Measurements from ENCODE around the gene SSR1.
"Not testable (repeated sequence)": the region's sequence is repeated elsewhere in the genome, so short reads cannot be mapped to it uniquely, and the experiment has no call there.

Gene SSR1

DNA sequence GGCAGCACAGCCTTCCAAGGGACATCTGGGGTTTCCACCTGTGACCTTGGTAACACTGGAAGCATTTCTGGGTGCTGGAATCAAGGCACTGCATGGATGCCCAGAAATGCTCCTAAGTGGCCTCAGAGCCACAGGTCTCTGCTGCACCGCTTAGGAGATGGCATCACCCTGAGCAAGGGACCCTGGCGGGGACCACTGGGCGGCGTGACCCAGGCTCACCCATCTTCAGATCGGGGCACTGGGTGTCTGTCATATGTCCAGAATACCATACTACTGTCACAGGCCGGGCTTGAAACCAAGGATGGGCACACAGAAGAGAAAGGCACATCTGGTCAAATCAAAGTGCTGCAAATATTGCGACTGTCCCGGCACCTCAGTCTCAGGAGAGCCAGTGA, 45.9 kb downstream of the SSR1 start:
- Histone ChIP-seq H3K79me2 (ENCODE audit: low read length) (no peaks in the 10 kb centered on the region), H3K9ac (ENCODE audit: low read length) (no peak overlapping the region), H3K36me3 (replicated peaks; ENCODE audit: insufficient read depth, low read length) (no peaks in the 10 kb centered on the region), H3F3A (ENCODE audit: insufficient read depth, low read length) (no peaks in the 10 kb centered on the region), H2AFZ (ENCODE audit: low read length) (no peak overlapping the region), H3K4me3 (ENCODE audit: low read length) (no peak overlapping the region), H4K20me1 (ENCODE audit: insufficient read depth, low read length) (no peaks in the 10 kb centered on the region), H3K4me1 (ENCODE audit: low read length) (no peaks in the 10 kb centered on the region), H3K9me2 (replicated peaks; ENCODE audit: insufficient read depth, low read length) (no peaks in the 10 kb centered on the region), H3K27ac (ENCODE audit: low read length) (no peak overlapping the region), H3K27me3 (replicated peaks; ENCODE audit: insufficient read depth, low read length) (no peaks in the 10 kb centered on the region), H3K9me3 (replicated peaks; ENCODE audit: insufficient read depth, low read length) (no peaks in the 10 kb centered on the region), H3K4me2 (ENCODE audit: low read depth, low read length) (no peak overlapping the region)
- no peak for TF ChIP-seq EZH2 (optimal IDR thresholded peaks at IDR 0.05; ENCODE audit: low read depth, low read length)
- no peak for DNase-seq

- not testable (repeated sequence) for H2AFZ ChIP-seq (ENCODE audit: low read length); H3K4me3 ChIP-seq (ENCODE audit: low read length); H3K27me3 ChIP-seq (replicated peaks; ENCODE audit: insufficient read depth, low read length); H3K9ac ChIP-seq (ENCODE audit: low read length); H3K79me2 ChIP-seq (ENCODE audit: low read length); H3K27ac ChIP-seq (ENCODE audit: low read length); H3K4me2 ChIP-seq (ENCODE audit: low read depth, low read length); H3K9me3 ChIP-seq (replicated peaks; ENCODE audit: insufficient read depth, low read length); H3F3A ChIP-seq (ENCODE audit: insufficient read depth, low read length); H3K36me3 ChIP-seq (replicated peaks; ENCODE audit: insufficient read depth, low read length); H4K20me1 ChIP-seq (ENCODE audit: insufficient read depth, low read length); H3K4me1 ChIP-seq (ENCODE audit: low read length); DNase-seq; H3K9me2 ChIP-seq (replicated peaks; ENCODE audit: insufficient read depth, low read length)
Observed at GRCh38 chr6:7265385-7265726, 47.6 kb downstream of the SSR1 start.

- TF ChIP-seq EZH2phosphoT487 (IDR thresholded peaks at IDR 0.05; ENCODE audit: low read length): no peak
- TF ChIP-seq, protein P1, sequence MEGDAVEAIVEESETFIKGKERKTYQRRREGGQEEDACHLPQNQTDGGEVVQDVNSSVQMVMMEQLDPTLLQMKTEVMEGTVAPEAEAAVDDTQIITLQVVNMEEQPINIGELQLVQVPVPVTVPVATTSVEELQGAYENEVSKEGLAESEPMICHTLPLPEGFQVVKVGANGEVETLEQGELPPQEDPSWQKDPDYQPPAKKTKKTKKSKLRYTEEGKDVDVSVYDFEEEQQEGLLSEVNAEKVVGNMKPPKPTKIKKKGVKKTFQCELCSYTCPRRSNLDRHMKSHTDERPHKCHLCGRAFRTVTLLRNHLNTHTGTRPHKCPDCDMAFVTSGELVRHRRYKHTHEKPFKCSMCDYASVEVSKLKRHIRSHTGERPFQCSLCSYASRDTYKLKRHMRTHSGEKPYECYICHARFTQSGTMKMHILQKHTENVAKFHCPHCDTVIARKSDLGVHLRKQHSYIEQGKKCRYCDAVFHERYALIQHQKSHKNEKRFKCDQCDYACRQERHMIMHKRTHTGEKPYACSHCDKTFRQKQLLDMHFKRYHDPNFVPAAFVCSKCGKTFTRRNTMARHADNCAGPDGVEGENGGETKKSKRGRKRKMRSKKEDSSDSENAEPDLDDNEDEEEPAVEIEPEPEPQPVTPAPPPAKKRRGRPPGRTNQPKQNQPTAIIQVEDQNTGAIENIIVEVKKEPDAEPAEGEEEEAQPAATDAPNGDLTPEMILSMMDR (IDR thresholded peaks at IDR 0.05; ENCODE audit: low read length): no peak
- no peak for TF ChIP-seq EZH2 (optimal IDR thresholded peaks at IDR 0.05; ENCODE audit: low read depth, low read length)
- H3F3A ChIP-seq (ENCODE audit: insufficient read depth, low read length): no peaks in the 10 kb centered on the region
- no peak for DNase-seq
- no peaks in the 10 kb centered on the region for H3K4me1 ChIP-seq (ENCODE audit: low read length)
- no peaks in the 10 kb centered on the region for H3K36me3 ChIP-seq (replicated peaks; ENCODE audit: insufficient read depth, low read length)
- H3K9ac ChIP-seq (ENCODE audit: low read length): no peak overlapping the region
- peaks cover 8% of the 10 kb centered on the region for H3K27me3 ChIP-seq (replicated peaks; ENCODE audit: insufficient read depth, low read length)
- no peak overlapping the region for H2AFZ ChIP-seq (ENCODE audit: low read length)
- no peaks in the 10 kb centered on the region for H3K9me2 ChIP-seq (replicated peaks; ENCODE audit: insufficient read depth, low read length)
- no peak overlapping the region for H3K27ac ChIP-seq (ENCODE audit: low read length)
- no peaks in the 10 kb centered on the region for H3K9me3 ChIP-seq (replicated peaks; ENCODE audit: insufficient read depth, low read length)
- H3K4me2 ChIP-seq (ENCODE audit: low read depth, low read length): no peak overlapping the region
- H3K79me2 ChIP-seq (ENCODE audit: low read length): no peaks in the 10 kb centered on the region
- H3K4me3 ChIP-seq (ENCODE audit: low read length): no peak overlapping the region
- H4K20me1 ChIP-seq (ENCODE audit: insufficient read depth, low read length): no peaks in the 10 kb centered on the region
Observed at GRCh38 chr6:7264686-7265384, 48.2 kb downstream of the SSR1 start.

DNA sequence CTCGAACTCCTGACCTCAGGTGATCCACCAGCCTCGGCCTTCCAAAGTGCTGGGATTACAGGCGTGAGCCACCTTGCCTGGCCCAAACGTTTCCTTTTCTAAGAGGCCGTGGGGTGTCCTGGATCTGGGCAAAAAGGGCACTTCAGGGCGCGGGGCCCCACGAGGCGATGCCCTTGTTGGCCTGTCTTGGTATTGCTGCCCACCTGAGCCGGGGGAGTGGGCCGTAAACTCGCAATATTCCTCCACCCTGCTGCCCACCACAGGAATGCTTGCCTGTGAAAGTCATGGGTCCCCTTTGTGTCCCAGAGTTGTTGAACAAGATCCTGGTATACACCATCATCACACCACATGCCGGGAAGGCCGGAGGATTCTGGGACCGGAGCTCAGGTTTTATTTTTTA, 49.0 kb downstream of the SSR1 start:
- H3K9ac ChIP-seq (ENCODE audit: low read length): no peak overlapping the region
- H3K4me3 ChIP-seq (ENCODE audit: low read length): no peak overlapping the region
- peaks cover 11% of the 10 kb centered on the region for H3K27me3 ChIP-seq (replicated peaks; ENCODE audit: insufficient read depth, low read length)
- H4K20me1 ChIP-seq (ENCODE audit: insufficient read depth, low read length): no peaks in the 10 kb centered on the region
- H3K9me3 ChIP-seq (replicated peaks; ENCODE audit: insufficient read depth, low read length): no peaks in the 10 kb centered on the region
- no peaks in the 10 kb centered on the region for H3F3A ChIP-seq (ENCODE audit: insufficient read depth, low read length)
- no peak overlapping the region for H3K4me2 ChIP-seq (ENCODE audit: low read depth, low read length)
- no peaks in the 10 kb centered on the region for H3K36me3 ChIP-seq (replicated peaks; ENCODE audit: insufficient read depth, low read length)
- no peak overlapping the region for H2AFZ ChIP-seq (ENCODE audit: low read length)
- no peak for DNase-seq
- H3K9me2 ChIP-seq (replicated peaks; ENCODE audit: insufficient read depth, low read length): no peaks in the 10 kb centered on the region
- no peak overlapping the region for H3K27ac ChIP-seq (ENCODE audit: low read length)
- TF ChIP-seq EZH2phosphoT487 (IDR thresholded peaks at IDR 0.05; ENCODE audit: low read length) (no peak), EZH2 (optimal IDR thresholded peaks at IDR 0.05; ENCODE audit: low read depth, low read length) (no peak)
- TF ChIP-seq, protein P1 (IDR thresholded peaks at IDR 0.05; ENCODE audit: low read length): no peak
- no peaks in the 10 kb centered on the region for H3K4me1 ChIP-seq (ENCODE audit: low read length)
- H3K79me2 ChIP-seq (ENCODE audit: low read length): no peaks in the 10 kb centered on the region

DNA sequence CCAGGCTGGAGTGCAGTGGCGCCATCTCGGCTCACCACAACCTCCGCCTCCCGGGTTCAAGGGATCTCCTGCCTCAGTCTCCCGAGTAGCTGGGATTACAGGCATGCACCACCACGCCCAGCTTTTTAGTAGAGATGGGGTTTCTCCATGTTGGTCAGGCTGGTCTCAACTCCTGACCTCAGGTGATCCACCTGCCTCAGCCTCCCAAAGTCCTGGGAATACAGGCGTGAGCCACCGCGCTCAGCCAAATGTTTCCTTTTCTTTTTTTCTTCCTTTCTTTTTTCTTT, 49.5 kb downstream of the SSR1 start:
- not testable (repeated sequence) for H3K9me3 ChIP-seq (replicated peaks; ENCODE audit: insufficient read depth, low read length); H3F3A ChIP-seq (ENCODE audit: insufficient read depth, low read length); H3K79me2 ChIP-seq (ENCODE audit: low read length); H3K36me3 ChIP-seq (replicated peaks; ENCODE audit: insufficient read depth, low read length); H3K4me1 ChIP-seq (ENCODE audit: low read length); H3K4me3 ChIP-seq (ENCODE audit: low read length); H3K9me2 ChIP-seq (replicated peaks; ENCODE audit: insufficient read depth, low read length); H3K9ac ChIP-seq (ENCODE audit: low read length); H4K20me1 ChIP-seq (ENCODE audit: insufficient read depth, low read length); DNase-seq; H3K27ac ChIP-seq (ENCODE audit: low read length); H3K4me2 ChIP-seq (ENCODE audit: low read depth, low read length); H2AFZ ChIP-seq (ENCODE audit: low read length)
- peaks cover 11% of the 10 kb centered on the region for H3K27me3 ChIP-seq (replicated peaks; ENCODE audit: insufficient read depth, low read length)

Measured in MM.1S (cell line).